ENCODE results near the gene IQCE.

Gene IQCE

DNA sequence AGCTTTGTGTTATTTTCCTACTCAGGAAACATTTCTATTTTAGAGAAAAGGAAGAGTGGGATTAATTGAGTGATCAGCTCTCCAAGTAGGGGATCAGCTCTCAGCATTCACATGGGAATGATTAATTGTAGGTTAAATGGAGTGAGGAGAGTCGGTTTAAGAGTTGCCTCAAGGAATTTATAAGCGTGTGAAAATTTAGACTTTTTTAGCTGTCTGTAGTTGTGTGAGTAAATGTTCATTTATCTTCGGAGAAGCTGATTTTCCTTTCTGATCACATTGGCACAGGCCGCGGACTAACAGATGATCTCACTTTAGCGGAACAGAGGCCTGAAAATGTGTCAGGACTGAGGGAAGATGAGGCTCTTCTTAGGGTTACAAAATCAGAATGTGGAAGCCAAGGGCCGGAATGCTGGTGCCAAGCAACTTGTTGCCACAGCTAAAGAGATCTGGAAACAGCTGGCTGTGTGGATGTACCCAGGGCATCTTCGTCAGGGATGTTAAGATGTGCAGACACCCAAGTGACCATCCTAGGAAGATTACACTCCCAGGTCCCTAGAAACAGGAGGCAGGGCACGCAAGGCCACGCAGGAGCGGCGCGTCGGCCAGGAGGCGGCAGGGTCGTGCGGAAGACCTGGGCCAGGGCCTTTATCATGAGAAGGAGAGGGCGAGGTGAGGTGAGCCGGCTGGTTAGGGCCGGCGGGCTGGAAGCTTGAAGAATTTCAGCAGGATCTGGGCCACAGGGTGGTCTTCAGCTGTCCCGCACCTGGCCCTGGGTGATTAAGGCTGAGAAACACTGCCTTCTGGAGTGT, 37.9 kb downstream of the IQCE start (continued):
- TF ChIP-seq ZNF70 (CRISPR knock-in tag; IDR thresholded peaks at IDR 0.05): no peak
- TF ChIP-seq ARNTL (CRISPR knock-in tag; IDR thresholded peaks at IDR 0.05; ENCODE audit: borderline replicate concordance, low read depth): no peak
- TF ChIP-seq TOX (CRISPR knock-in tag; IDR thresholded peaks at IDR 0.05; ENCODE audit: borderline replicate concordance): no peak
- TF ChIP-seq PPARA (CRISPR knock-in tag; IDR thresholded peaks at IDR 0.05; ENCODE audit: borderline replicate concordance): no peak

DNA sequence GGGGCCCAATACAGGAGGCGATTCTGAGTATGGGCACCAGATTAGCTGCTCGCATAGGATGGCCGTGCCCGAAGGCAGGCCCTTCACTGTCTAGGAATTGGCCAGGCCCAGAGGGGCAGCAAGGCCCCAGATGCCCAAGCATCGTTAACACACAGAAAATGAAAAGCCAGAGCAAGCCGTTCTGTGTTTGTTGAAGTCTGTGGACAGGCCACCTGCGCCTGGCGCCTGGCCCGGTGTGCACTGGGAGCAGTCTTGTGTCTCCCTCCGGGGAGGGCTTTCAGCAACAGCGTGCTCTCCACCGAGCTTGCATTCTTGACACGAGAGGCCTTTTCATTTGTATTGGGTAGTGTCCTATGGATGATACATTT, 38.5 kb downstream of the IQCE start:
- TF ChIP-seq ZFP3 (CRISPR knock-in tag; IDR thresholded peaks at IDR 0.05) (no peak), RARB (CRISPR knock-in tag; IDR thresholded peaks at IDR 0.05) (no peak), BACH2 (CRISPR knock-in tag; IDR thresholded peaks at IDR 0.05; ENCODE audit: borderline replicate concordance) (no peak), SNAI2 (CRISPR knock-in tag; IDR thresholded peaks at IDR 0.05) (no peak), PPARA (CRISPR knock-in tag; IDR thresholded peaks at IDR 0.05; ENCODE audit: borderline replicate concordance) (no peak), ZNF565 (CRISPR knock-in tag; conservative IDR thresholded peaks at IDR 0.05; ENCODE audit: low read depth) (no peak), OSR1 (CRISPR knock-in tag; IDR thresholded peaks at IDR 0.05) (no peak), ZNF8 (CRISPR knock-in tag; IDR thresholded peaks at IDR 0.05) (no peak), TOX (CRISPR knock-in tag; IDR thresholded peaks at IDR 0.05; ENCODE audit: borderline replicate concordance) (no peak), ZNF70 (CRISPR knock-in tag; IDR thresholded peaks at IDR 0.05) (no peak), ZC3H10 (CRISPR knock-in tag; IDR thresholded peaks at IDR 0.05) (no peak)
- TF ChIP-seq, protein P1, sequence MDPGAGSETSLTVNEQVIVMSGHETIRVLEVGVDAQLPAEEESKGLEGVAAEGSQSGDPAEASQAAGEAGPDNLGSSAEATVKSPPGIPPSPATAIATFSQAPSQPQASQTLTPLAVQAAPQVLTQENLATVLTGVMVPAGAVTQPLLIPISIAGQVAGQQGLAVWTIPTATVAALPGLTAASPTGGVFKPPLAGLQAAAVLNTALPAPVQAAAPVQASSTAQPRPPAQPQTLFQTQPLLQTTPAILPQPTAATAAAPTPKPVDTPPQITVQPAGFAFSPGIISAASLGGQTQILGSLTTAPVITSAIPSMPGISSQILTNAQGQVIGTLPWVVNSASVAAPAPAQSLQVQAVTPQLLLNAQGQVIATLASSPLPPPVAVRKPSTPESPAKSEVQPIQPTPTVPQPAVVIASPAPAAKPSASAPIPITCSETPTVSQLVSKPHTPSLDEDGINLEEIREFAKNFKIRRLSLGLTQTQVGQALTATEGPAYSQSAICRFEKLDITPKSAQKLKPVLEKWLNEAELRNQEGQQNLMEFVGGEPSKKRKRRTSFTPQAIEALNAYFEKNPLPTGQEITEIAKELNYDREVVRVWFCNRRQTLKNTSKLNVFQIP (CRISPR knock-in tag; IDR thresholded peaks at IDR 0.05; ENCODE audit: borderline replicate concordance, low read depth): no peak
- no peak for ATAC-seq

DNA sequence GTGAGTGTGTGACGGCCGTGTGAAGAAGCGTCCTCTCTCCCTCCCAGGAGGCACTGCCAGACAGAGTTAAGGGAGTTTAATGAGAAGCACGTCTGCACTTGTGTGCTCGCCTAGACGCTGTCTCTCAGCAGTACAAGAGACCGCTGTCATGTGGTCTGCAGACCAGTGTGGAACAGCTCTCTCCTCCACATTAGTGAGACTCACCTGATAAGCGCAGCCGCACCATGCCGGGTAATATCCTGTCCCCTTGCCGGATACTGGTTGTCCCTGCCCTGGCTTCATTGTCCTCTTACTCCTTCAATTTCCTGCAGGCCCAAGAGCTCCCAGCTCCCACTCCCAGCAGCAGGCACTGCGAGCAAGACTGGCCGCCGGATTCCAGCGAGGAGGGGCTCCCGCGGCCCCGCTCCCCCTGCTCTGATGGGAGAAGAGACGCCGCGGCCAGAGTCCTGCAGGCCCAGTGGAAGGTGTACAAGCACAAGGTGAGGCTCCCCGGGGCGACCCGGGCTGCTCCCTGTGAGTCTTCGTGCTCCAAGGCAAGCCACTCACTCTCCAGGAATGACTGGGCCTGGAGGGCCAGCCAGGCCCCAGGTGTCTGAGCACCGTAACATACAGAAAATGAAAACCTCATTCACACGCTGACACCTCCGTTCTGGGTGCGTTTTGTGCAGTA, 39.5 kb downstream of the IQCE start:
- TF ChIP-seq ZFP30 (CRISPR knock-in tag; IDR thresholded peaks at IDR 0.05) (no peak), BACH2 (CRISPR knock-in tag; IDR thresholded peaks at IDR 0.05; ENCODE audit: borderline replicate concordance) (no peak), CSDC2 (CRISPR knock-in tag; IDR thresholded peaks at IDR 0.05) (no peak), TOX (CRISPR knock-in tag; IDR thresholded peaks at IDR 0.05; ENCODE audit: borderline replicate concordance) (no peak), SNAI2 (CRISPR knock-in tag; IDR thresholded peaks at IDR 0.05) (no peak), ZNF8 (CRISPR knock-in tag; IDR thresholded peaks at IDR 0.05) (no peak), RARB (CRISPR knock-in tag; IDR thresholded peaks at IDR 0.05) (no peak), ZFP3 (CRISPR knock-in tag; IDR thresholded peaks at IDR 0.05) (no peak)
- TF ChIP-seq, protein P1 (CRISPR knock-in tag; IDR thresholded peaks at IDR 0.05; ENCODE audit: borderline replicate concordance, low read depth): no peak
- TF ChIP-seq, protein P2, sequence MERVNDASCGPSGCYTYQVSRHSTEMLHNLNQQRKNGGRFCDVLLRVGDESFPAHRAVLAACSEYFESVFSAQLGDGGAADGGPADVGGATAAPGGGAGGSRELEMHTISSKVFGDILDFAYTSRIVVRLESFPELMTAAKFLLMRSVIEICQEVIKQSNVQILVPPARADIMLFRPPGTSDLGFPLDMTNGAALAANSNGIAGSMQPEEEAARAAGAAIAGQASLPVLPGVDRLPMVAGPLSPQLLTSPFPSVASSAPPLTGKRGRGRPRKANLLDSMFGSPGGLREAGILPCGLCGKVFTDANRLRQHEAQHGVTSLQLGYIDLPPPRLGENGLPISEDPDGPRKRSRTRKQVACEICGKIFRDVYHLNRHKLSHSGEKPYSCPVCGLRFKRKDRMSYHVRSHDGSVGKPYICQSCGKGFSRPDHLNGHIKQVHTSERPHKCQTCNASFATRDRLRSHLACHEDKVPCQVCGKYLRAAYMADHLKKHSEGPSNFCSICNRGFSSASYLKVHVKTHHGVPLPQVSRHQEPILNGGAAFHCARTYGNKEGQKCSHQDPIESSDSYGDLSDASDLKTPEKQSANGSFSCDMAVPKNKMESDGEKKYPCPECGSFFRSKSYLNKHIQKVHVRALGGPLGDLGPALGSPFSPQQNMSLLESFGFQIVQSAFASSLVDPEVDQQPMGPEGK (CRISPR knock-in tag; IDR thresholded peaks at IDR 0.05; ENCODE audit: borderline replicate concordance): no peak
- TF ChIP-seq, protein P3, sequence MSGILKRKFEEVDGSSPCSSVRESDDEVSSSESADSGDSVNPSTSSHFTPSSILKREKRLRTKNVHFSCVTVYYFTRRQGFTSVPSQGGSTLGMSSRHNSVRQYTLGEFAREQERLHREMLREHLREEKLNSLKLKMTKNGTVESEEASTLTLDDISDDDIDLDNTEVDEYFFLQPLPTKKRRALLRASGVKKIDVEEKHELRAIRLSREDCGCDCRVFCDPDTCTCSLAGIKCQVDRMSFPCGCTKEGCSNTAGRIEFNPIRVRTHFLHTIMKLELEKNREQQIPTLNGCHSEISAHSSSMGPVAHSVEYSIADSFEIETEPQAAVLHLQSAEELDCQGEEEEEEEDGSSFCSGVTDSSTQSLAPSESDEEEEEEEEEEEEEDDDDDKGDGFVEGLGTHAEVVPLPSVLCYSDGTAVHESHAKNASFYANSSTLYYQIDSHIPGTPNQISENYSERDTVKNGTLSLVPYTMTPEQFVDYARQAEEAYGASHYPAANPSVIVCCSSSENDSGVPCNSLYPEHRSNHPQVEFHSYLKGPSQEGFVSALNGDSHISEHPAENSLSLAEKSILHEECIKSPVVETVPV (CRISPR knock-in tag; IDR thresholded peaks at IDR 0.05): no peak
- ATAC-seq: no peak

DNA sequence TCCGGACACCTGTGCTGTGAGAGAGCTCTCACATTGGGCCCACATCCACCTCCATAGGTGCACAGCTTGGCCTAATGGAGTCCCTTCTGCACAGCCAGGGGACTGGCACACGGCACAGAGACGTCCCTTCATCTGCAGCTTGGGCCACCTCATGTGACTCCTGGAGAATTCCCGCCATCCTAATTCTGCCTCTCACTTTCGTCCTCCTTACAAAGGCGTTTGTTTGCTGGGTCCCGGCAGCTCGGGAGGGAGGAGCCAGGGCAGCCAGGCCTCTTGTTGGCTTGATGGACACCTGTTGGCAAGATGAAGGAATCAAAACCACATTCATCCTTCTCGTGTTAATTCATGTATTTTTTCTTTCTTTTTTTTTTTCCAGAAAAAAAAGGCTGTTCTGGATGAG, 42.3 kb downstream of the IQCE start:
- ATAC-seq: no peak
- no peak for TF ChIP-seq CSDC2 (CRISPR knock-in tag; IDR thresholded peaks at IDR 0.05)
- TF ChIP-seq BACH2 (CRISPR knock-in tag; IDR thresholded peaks at IDR 0.05; ENCODE audit: borderline replicate concordance): no peak
- TF ChIP-seq, protein P3 (CRISPR knock-in tag; IDR thresholded peaks at IDR 0.05): no peak
- no peak for TF ChIP-seq ISL1 (CRISPR knock-in tag; IDR thresholded peaks at IDR 0.05)
- TF ChIP-seq ZFP30 (CRISPR knock-in tag; IDR thresholded peaks at IDR 0.05): no peak
- no peak for TF ChIP-seq GLIS3 (CRISPR knock-in tag; IDR thresholded peaks at IDR 0.05)
- TF ChIP-seq ESRRG (CRISPR knock-in tag; IDR thresholded peaks at IDR 0.05): no peak
- TF ChIP-seq TOX (CRISPR knock-in tag; IDR thresholded peaks at IDR 0.05; ENCODE audit: borderline replicate concordance): no peak
- TF ChIP-seq ZNF8 (CRISPR knock-in tag; IDR thresholded peaks at IDR 0.05): no peak
- TF ChIP-seq, protein P2 (CRISPR knock-in tag; IDR thresholded peaks at IDR 0.05; ENCODE audit: borderline replicate concordance): no peak
- TF ChIP-seq, protein P4, sequence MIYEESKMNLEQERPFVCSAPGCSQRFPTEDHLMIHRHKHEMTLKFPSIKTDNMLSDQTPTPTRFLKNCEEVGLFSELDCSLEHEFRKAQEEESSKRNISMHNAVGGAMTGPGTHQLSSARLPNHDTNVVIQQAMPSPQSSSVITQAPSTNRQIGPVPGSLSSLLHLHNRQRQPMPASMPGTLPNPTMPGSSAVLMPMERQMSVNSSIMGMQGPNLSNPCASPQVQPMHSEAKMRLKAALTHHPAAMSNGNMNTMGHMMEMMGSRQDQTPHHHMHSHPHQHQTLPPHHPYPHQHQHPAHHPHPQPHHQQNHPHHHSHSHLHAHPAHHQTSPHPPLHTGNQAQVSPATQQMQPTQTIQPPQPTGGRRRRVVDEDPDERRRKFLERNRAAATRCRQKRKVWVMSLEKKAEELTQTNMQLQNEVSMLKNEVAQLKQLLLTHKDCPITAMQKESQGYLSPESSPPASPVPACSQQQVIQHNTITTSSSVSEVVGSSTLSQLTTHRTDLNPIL (CRISPR knock-in tag; IDR thresholded peaks at IDR 0.05; ENCODE audit: low read depth): no peak
- no peak for TF ChIP-seq ZFP3 (CRISPR knock-in tag; IDR thresholded peaks at IDR 0.05)
- no peak for TF ChIP-seq OSR1 (CRISPR knock-in tag; IDR thresholded peaks at IDR 0.05)
- TF ChIP-seq ZNF565 (CRISPR knock-in tag; conservative IDR thresholded peaks at IDR 0.05; ENCODE audit: low read depth): no peak
- no peak for TF ChIP-seq ZNF70 (CRISPR knock-in tag; IDR thresholded peaks at IDR 0.05)
- no peak for TF ChIP-seq ARNTL (CRISPR knock-in tag; IDR thresholded peaks at IDR 0.05; ENCODE audit: borderline replicate concordance, low read depth)
